ENCODE results near the gene NOTUM.

- no peak for TF ChIP-seq CTCF (IDR thresholded peaks at IDR 0.05)
- TF ChIP-seq EP300 (IDR thresholded peaks at IDR 0.05): no peak
- TF ChIP-seq RFX5 (IDR thresholded peaks at IDR 0.05): no peak
- no peak for TF ChIP-seq HOXB13 (CRISPR knock-in tag; IDR thresholded peaks at IDR 0.05; ENCODE audit: low read depth)
Measured at GRCh38 chr17:81931189-81931556, 29.8 kb downstream of the NOTUM start.
